Smooth muscle cell of the coronary artery (primary cell): ENCODE data around the gene CFAP77. TPM values are rescaled to one million over a fixed set of nuclear protein-coding genes. Genes with fewer than 3 reads are reported as not detected.

Experiments
- total RNA-seq: library from RNA; depleted of rRNA; stranded (reverse); fragments of >200 nt; gene quantifications from 2 replicates; pipeline ENCODE4 v1.2.3, GENCODE V29; 2014; ENCODE audit warnings: low replicate concordance

The CFAP77 gene
- total RNA-seq: not detected in 2 replicates

GRCh38 chr9:132409828-132410528 lies at the start of gene CFAP77:
Gene CFAP77 (plus strand): TSS chr9:132410211. CDS start chr9:132410272, 61 bp downstream.

GRCh38 chr9:132406554-132407122 lies 3.4 kb upstream of the CFAP77 start, which contains the start of gene TTF1:
Gene TTF1 (minus strand): TSS chr9:132406840. CDS start chr9:132402821, 4,019 bp downstream.

GRCh38 chr9:132582276-132582785 lies 172.3 kb downstream of the CFAP77 start, which contains the start of gene BARHL1:
Gene BARHL1 (plus strand): TSS chr9:132582606. CDS start chr9:132582798, 192 bp downstream.

Other genes starting within 250 kb of the CFAP77 start
- gene NTNG2, start 248.2 kb upstream of the CFAP77 start, total RNA-seq: 1.5 and 2.1 TPM in 2 replicates
- gene SETX, start 55.2 kb upstream of the CFAP77 start, total RNA-seq: 46.5 and 61.0 TPM in 2 replicates
- gene TTF1, start 3.4 kb upstream of the CFAP77 start, total RNA-seq: 8.4 and 8.5 TPM in 2 replicates
- not detected in 2 replicates for gene BARHL1, start 172.4 kb downstream of the CFAP77 start, total RNA-seq